HFFc6 (cell line): Measurements from ENCODE around the gene EARS2. TPM values are rescaled to one million over a fixed set of nuclear protein-coding genes. Genes with fewer than 3 reads are reported as not detected.
A peak's percentile ranks its signal among the peaks of the same experiment; 100 is the strongest.

Experiments used
- DNase-seq: peaks from one replicate; pipeline ENCODE4 v3.0.0-alpha.2; 2018
- H3K27ac Mint-ChIP-seq: 2 replicates; pipeline ENCODE4 v1.8.0; 2020; ENCODE audit warnings: mild to moderate bottlenecking, mixed read lengths
- H3K27me3 Mint-ChIP-seq: 2 replicates; pipeline ENCODE4 v1.8.0; 2021; ENCODE audit warnings: mild to moderate bottlenecking, moderate library complexity, mixed read lengths; ENCODE audit not compliant: insufficient read depth
- H3K36me3 Mint-ChIP-seq: 2 replicates; pipeline ENCODE4 v1.8.0; 2021; ENCODE audit warnings: low read depth, mixed read lengths
- H3K4me1 Mint-ChIP-seq: 2 replicates; pipeline ENCODE4 v1.8.0; 2020; ENCODE audit warnings: low read depth, mixed read lengths
- H3K4me3 Mint-ChIP-seq: 2 replicates; pipeline ENCODE4 v1.8.0; 2020; ENCODE audit warnings: mild to moderate bottlenecking, moderate library complexity, mixed read lengths
- H3K9me3 Mint-ChIP-seq: 2 replicates; pipeline ENCODE4 v1.8.0; 2020; ENCODE audit warnings: mild to moderate bottlenecking, mixed read lengths
- total RNA-seq, 6 experiments: library from RNA; stranded (reverse); fragmentation: NEBNext Ultra II Directional; extraction: Animal tissue kit (Norgen Biotek cat#: 25700); gene quantifications; 2 replicates in 1 of 6; 3 replicates in 5 of 6; pipeline ENCODE4 v1.2.3, GENCODE V29; 2021
- TF ChIP-seq, protein P1 (sequence below): fragments of 200-600 bp; sonication (generic); IDR thresholded peaks from 2 replicates; pipeline ENCODE4 v1.5.0; 2021; ENCODE audit warnings: antibody characterized with exemption, mild to moderate bottlenecking

Gene EARS2
- total RNA-seq, 6 experiments from 2014 or later: 22.1 to 30.8 (median 27.0) TPM

- no peaks in the 10 kb centered on the region for H3K9me3 Mint-ChIP-seq
- peaks cover 8% of the 10 kb centered on the region; the same call in 1 of the 2 replicates for H3K4me1 Mint-ChIP-seq
- H3K36me3 Mint-ChIP-seq: peaks cover 52% of the 10 kb centered on the region
- TF ChIP-seq, protein P1, sequence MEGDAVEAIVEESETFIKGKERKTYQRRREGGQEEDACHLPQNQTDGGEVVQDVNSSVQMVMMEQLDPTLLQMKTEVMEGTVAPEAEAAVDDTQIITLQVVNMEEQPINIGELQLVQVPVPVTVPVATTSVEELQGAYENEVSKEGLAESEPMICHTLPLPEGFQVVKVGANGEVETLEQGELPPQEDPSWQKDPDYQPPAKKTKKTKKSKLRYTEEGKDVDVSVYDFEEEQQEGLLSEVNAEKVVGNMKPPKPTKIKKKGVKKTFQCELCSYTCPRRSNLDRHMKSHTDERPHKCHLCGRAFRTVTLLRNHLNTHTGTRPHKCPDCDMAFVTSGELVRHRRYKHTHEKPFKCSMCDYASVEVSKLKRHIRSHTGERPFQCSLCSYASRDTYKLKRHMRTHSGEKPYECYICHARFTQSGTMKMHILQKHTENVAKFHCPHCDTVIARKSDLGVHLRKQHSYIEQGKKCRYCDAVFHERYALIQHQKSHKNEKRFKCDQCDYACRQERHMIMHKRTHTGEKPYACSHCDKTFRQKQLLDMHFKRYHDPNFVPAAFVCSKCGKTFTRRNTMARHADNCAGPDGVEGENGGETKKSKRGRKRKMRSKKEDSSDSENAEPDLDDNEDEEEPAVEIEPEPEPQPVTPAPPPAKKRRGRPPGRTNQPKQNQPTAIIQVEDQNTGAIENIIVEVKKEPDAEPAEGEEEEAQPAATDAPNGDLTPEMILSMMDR: no peak
- DNase-seq: no peak
- H3K27ac Mint-ChIP-seq: no peak overlapping the region
- no peak overlapping the region for H3K4me3 Mint-ChIP-seq
- no peaks in the 10 kb centered on the region; the same call in 1 of the 2 replicates for H3K27me3 Mint-ChIP-seq
These were observed 9.6 kb upstream of the EARS2 start for GRCh38 chr16:23566724-23567123.

GRCh38 chr16:23564575-23565363, 7.6 kb upstream of the EARS2 start:
- no peaks in the 10 kb centered on the region; the same call in 1 of the 2 replicates for H3K27me3 Mint-ChIP-seq
- DNase-seq: no peak
- H3K36me3 Mint-ChIP-seq: peaks cover 50% of the 10 kb centered on the region
- H3K4me1 Mint-ChIP-seq: peaks cover 15% of the 10 kb centered on the region
- no peak overlapping the region for H3K4me3 Mint-ChIP-seq
- H3K27ac Mint-ChIP-seq: peak overlapping the region; percentile 24; the same call in 1 of the 2 replicates
- TF ChIP-seq, protein P1: no peak
- no peaks in the 10 kb centered on the region for H3K9me3 Mint-ChIP-seq

DNA sequence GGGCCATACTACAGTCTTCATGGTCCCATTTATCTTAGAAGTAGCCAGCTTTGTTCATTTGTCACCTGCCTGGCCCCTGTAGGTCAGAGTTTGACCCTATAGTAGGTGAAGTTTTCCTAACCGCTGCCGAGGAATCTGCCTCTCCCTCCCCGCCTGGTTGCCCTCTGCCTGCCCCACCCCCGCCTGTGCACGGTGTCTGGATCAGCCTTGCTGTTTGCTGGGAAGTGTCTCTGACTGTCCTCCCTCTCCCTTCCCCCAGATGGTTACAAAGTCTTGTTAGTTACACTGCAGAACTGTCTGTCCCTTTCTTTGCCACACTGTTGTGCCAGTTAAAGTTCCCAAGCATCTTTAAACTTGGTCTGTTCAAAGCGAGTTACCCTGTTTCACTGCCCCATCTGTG, 6.0 kb upstream of the EARS2 start:
- no peak overlapping the region for H3K27ac Mint-ChIP-seq
- no peak overlapping the region for H3K4me3 Mint-ChIP-seq

GRCh38 chr16:23562505-23562904, 5.4 kb upstream of the EARS2 start:
- no peaks in the 10 kb centered on the region for H3K9me3 Mint-ChIP-seq
- no peaks in the 10 kb centered on the region; the same call in 1 of the 2 replicates for H3K27me3 Mint-ChIP-seq

More for the DNA sequence above, 6.0 kb upstream of the EARS2 start:
- TF ChIP-seq, protein P1: no peak
- Mint-ChIP-seq H3K36me3 (peaks cover 49% of the 10 kb centered on the region), H3K4me1 (peaks cover 26% of the 10 kb centered on the region), H3K27me3 (no peaks in the 10 kb centered on the region; the same call in 1 of the 2 replicates), H3K9me3 (no peaks in the 10 kb centered on the region)
- DNase-seq: no peak

GRCh38 chr16:23561586-23561985, 4.4 kb upstream of the EARS2 start:
- no peak for DNase-seq
- TF ChIP-seq, protein P1: no peak
- Mint-ChIP-seq H3K27me3 (no peaks in the 10 kb centered on the region; the same call in 1 of the 2 replicates), H3K4me1 (peaks cover 31% of the 10 kb centered on the region), H3K36me3 (peaks cover 41% of the 10 kb centered on the region), H3K9me3 (peaks cover 6% of the 10 kb centered on the region), H3K4me3 (no peak overlapping the region), H3K27ac (no peak overlapping the region)

More at GRCh38 chr16:23562505-23562904, 5.4 kb upstream of the EARS2 start:
- Mint-ChIP-seq H3K27ac (no peak overlapping the region), H3K4me1 (peaks cover 26% of the 10 kb centered on the region), H3K36me3 (peaks cover 44% of the 10 kb centered on the region), H3K4me3 (no peak overlapping the region)
- TF ChIP-seq, protein P1: no peak
- DNase-seq: no peak
